ENCODE measurements around the gene TRPC3.
A peak's percentile ranks its signal among the peaks of the same experiment; 100 is the strongest.
"Not testable (repeated sequence)": the region's sequence is repeated elsewhere in the genome, so short reads cannot be mapped to it uniquely, and the experiment has no call there.

The TRPC3 gene

DNA sequence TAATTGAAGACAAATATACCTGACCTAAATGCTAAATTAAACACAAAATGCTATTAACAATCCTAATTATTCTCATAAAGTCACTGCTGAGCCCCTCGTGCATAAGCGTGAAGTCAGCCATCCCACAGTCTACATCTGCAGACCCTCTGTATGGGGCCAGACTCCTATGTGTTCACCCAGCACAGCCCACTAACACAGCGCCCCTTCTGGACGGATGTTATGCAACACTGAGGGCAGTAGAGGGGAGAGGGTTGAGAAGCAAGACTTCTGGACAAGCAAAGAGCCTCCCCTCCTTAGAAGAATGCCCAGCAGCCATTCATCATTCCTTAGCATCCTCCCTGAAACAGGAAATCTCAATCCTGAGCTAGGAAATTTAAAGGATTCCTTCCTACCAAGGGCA is 7.9 kb downstream of the TRPC3 start:
- ATAC-seq = peak; percentile 45 to 48

DNA sequence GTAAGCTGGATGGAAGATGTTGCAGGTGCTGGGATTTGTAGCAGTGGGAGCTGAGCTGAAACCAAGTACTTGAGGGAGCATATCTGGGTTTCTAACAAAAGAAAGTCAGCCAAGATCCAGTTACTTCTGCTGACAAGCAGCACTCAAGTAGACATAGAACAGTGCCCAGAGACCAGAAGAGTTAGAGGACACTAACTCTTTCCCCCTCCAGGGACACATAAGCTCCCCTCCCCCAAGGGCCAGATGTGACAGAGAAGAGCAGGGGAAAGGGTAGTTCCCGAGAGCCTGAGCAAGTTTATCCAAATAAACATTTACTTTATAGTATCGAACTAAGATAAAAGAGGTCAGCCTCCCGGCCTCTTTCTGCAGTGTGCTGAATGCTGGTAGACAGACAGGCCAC is 12.2 kb downstream of the TRPC3 start:
- ATAC-seq = no peak

DNA sequence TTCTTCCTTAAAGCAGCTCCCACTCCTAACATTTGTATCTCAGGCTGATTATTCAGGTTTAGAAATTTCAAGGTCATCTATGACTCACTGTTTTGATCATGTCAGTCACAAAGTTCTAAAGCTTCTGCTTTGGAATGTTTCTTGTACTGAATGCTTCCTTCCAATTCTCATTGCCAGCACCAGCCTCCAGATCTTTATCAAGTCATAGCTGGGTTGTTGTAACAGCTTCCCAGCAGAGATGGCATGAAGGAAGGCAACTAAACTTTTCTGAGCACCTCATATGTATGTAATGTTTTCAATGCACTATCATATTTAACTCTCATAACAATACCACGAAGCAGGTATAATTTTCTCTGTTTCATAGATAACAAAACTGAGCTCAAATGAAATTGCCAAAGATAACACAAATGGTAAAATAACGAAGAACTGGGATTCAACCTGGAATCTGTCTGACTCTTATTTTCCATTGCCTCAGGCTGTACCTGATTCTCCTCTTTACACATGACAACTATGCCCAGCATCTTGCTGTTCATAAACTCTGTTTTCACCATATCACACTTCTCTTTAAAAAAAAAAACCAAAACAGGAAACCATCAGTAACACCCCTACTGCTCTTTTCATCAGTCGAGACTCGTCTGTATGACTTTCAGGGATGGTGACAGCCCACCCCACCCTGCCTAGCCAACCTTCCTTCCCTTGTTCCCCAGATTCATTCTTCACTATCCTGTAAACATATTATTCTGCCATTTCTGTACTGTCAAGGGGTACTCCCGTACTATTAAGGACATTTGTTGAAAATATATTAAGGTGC is 13.4 kb downstream of the TRPC3 start:
- ATAC-seq = no peak

DNA sequence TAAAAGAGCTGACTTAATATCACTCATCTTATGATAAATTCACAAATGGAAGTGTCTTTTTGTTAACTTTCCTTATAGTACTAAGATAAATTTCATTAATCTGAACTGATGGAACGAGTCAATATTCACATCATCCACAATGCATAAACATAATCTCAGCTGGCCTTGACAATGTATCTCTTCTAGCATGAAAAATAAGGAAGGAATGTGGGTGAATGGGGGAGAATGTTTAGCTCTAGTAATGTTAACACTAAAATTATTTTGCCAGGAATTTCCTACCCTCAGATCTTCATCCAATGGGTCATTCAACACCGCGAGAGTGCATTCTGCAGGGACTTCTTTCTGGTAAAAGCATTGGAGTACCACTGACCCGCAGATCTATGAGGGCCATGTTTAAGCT is 15.8 kb downstream of the TRPC3 start:
- ATAC-seq = no peak

DNA sequence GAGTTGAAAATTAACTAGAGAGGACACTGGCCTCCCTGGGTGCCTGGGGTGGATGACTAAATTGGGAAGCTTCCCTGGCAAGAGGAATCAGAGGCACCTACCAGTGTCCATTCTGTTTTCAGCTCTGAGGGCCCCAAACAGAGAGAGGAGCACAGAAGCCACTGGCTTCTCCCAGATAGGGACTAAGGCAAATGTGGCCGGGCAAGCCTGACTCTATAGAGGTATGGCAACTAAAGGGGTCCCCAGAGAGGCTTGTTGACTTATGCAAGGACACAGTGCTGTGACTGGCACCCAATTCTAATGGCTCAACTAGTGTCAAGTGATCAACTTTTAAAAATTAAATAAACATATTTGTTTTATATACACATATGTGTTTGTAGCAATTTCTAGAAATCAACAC is 17.2 kb downstream of the TRPC3 start:
- no peak for ATAC-seq

DNA sequence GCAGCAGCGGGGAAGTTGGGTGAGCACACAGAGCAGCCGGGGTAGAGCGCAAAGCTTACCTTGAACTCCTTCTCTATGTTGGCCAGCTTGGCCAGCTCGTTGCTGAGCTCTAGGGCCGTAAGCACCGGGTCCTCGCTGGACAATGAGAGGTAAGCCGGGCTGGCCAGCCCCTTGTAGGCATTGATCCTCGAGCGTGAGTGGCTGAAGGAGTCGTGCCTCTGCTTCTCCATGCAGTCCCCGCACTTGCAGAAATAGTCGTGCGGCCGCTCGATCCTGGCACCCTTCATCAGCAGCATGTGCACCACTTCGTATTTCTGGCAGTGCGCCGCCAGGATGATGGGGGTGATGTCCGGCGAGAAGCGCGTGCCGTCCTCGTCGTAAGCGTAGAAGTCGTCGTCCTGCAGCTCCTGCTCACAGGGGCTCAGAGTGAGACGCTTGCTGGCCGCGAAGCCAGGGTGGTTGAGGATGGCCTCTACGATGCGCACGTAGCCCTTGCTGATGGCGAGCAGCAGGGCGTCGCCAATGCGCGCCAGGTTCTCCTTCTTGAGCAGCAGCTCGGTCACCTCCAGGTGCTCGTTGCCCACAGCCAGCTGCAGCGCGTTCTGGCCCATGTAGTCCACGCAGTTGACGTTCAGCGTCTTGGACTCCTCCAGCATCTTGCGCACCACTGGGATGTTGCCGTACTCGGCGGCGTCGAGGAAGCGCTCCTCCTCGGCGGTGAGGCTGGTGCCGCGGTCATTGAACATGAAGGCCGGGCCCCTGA is 19.5 kb downstream of the TRPC3 start:
- no peak for ATAC-seq

DNA sequence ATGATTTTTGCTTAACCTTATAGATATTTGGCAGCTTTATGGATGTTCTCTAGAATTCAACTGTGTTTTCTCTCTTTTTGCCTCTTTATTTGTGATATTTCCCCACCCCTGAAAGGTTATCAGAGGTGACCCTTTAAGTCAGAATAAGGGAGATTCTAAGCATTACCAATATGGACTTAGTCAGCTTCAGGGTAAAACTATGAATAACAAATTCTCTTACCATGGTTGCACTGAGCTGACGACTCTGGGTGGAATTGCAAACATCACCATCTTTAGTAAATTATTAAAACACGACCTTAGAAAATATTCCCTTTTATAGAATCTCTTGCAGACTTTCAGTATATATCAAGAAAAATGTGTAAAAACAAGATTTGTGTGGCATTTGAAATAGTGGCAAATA is 21.6 kb downstream of the TRPC3 start:
- ATAC-seq = no peak

DNA sequence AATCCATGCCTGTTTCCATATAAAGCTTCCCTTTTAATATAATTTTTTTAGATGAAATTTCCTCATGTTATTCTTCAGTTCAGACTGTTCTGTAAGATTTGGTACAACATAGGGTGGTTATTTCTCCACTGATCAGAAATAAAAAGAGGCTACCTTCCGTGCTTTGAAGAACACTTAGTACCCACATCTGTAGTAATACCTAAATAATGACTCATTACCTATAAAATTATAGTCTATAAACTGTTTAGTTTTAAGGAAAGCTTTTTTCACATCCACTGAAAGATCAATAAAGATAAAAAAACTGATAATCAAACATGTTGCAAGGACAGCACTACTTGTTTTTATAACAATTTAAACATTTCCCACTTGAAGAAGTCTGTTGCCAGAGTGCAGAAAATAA is 23.9 kb downstream of the TRPC3 start:
- ATAC-seq = no peak

- not testable (repeated sequence) for ATAC-seq
Measured at GRCh38 chr4:121926490-121926889, 25.4 kb downstream of the TRPC3 start.

DNA sequence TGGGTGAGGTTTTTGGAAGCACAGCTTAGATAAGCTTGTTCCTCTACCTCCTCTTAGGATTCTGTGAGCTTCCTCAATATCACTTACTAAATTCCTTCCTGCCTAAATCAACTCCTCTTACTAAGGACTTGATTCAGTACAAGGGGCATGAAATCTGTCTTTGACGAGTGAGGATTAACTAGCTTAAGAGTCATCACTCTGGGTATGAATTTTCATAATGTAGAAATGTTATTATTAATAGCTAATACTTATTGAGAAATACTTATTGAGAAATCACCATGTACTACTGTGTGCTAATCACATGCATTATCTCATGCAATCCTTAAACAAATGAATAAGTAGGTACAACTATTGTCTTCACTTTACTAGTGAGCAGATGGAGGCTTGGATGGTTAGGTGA is 28.6 kb downstream of the TRPC3 start:
- no peak for ATAC-seq

DNA sequence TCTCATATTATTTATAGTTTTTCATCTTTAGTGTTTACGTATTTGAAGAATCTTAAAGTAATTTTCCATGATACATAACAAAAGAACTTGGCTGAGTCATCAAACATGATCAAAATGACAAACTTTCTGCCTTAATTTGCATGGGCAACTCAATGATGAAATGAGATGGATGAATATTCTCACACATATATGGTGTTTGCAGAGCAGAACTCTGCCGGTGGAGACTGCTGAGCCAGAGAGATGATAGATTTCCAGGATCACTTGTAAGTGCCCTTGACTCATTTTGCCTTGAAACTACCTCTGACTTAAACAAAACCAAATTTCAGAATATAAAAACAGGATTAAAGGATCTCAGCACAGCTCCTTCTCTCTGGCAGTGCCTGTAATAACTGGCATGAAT is 38.2 kb downstream of the TRPC3 start:
- peak in 1 of 2 donors; percentile 51 for ATAC-seq

- no peak for ATAC-seq
Measured at GRCh38 chr4:121908346-121908745, 43.5 kb downstream of the TRPC3 start.

- ATAC-seq = peak in 1 of 2 donors; percentile 53
Measured at GRCh38 chr4:121900132-121900983, 51.5 kb downstream of the TRPC3 start.

GRCh38 chr4:121898150-121898549 is 53.7 kb downstream of the TRPC3 start:
- no peak for ATAC-seq

DNA sequence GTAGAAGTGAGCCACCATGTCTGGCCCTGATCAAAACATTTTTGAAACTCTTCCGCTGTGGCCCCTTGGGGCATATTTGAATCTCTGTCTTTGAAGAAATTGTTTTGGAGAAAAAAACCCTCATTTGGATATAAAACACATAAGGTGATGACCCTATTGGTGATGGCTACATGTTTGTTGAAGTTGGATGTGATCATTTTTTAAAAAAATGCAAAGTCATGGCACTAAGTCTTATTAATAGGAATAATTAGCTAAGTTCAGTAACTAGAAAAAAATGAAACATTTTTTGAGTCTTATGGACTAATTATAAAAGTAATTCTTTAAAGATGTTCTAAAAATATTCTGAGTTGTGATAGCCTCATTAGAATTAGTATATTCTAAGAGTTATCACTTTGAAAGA is 63.7 kb downstream of the TRPC3 start:
- no peak for ATAC-seq

DNA sequence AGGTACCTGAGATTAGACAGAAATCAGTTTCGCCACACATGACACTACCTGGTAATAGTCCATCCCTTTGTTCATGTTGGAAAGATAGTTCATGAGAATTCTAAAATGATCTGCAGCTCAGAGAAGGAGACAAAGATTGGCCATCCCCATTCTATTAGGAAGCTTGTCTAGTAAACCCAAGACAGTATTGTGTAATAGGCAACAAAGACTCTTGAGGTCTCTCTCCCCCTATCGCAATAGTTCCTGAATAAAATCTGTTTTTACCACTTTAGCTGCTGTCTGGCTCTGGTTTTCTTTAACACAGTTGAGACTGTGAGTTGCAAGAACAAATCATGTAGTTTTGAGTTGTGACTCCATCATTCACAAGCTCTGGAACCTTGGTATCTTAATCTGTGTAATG is 66.7 kb downstream of the TRPC3 start:
- ATAC-seq = no peak

DNA sequence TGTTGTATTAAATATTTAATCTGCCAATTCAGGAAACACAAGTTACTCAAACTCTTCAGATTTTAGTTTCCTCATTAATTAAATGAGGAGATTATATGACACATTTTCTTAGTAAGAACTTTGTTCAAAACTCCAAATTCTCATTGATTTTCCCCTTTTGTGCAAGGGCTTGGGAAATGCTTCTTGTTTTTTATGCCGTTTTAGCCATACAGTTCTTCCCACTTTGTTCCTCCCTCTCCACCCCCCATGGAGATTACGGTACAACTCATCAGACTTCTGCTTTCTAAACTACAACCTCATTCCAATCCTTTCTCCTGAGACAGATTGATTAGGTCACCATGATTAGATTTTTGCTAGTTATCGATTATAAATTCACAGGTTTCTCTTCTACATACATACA is 70.7 kb downstream of the TRPC3 start:
- ATAC-seq = no peak

GRCh38 chr4:121879135-121879534 is 72.7 kb downstream of the TRPC3 start:
- no peak for ATAC-seq

DNA sequence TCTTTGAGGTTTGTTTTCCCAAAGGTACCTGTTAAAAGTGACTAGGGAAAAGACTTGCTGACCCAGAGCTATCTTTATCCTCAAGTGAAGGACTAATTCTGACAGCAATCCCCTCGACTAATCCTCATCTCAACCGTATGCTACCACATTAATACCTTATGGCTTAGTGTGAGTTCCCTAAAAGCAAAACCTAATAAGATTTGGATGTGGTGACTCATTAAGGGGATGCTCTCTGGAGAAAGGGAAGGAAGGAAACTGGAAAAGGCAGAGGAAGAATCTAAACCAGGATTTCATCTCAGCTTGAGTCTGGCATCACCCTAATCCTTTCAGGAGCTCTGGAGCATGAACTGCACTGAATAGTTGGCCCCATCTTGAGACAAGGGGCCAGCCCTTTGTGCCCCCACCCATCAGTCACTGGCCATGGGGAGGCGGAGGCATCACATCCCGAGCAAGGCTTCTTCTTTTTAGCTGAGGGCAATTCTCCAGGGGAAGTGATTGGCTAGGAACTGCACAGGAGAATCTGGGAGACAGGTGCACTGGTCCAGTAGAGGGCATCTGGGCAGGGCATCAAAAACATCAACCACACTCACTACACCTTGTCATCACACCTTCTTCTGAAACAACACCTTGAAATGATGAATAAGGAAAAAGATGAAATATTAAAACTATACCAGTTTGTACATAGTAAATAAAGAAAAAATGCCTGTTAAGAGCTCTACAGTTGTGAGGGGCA is 74.7 kb downstream of the TRPC3 start:
- ATAC-seq = no peak

DNA sequence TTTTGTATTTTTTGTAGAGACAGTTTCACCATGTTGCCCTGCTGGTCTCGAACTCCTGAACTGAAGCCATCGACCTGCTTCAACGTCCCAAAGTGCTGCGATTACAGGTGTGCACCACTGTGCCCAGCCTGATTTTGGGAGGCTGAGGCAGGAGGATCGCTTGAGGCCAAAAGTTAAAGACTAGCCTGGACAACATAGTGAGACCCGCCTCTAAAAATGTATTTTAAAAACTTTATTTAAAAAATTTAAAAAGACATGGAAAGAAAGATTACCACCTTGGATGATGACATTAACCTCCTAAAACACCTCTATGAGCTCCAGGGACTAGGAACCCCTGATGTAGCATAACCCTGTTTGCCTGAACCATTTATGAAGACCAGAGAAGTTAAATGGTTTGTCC is 75.8 kb downstream of the TRPC3 start:
- ATAC-seq = no peak

DNA sequence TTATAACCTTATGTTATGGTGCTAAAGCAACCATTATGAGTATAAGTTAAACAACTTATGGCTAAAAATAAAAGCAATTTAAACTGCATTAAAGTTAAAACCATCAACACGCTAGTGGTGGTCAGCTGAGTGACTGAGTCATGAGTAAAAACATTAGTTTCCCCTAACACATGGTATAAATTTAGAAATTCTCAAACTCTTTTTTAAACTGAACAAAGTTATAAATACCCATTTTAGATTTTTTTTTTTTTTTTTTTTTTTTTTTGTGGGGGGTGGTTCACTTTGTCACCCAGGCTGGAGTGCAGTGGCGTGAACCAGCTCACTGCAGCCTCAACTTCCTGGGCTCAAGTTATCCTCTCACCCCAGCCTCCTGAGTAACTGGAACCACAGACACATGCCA is 76.2 kb downstream of the TRPC3 start:
- no peak for ATAC-seq

DNA sequence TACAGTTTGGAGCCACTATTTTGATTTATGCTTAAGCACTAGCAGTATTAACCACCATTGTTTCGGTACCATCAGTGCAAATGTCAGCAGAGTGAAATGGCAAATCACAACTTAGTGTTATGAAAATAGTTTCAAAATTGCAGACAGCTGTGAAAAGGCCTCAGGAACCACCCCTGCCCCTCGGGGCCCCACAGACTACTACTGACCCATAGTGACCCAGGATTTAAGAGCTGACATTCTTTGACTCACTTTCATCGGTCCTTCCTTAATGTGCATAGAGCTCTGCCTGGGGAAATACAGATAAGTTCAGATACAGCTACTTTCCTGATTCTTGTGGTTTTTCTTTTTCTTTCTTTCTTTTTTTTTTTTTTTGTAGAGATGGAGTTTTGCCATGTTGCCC is 78.3 kb downstream of the TRPC3 start:
- no peak for ATAC-seq
